NCI-H2227 treated with DMSO at 0.1 percent for 48 hours (cell line): Measurements from ENCODE around the gene SETD3.

Source experiments
- DNase-seq: peaks from one replicate; lab custom pipeline; 2025; lab: John Stamatoyannopoulos, UW

The SETD3 gene

DNA sequence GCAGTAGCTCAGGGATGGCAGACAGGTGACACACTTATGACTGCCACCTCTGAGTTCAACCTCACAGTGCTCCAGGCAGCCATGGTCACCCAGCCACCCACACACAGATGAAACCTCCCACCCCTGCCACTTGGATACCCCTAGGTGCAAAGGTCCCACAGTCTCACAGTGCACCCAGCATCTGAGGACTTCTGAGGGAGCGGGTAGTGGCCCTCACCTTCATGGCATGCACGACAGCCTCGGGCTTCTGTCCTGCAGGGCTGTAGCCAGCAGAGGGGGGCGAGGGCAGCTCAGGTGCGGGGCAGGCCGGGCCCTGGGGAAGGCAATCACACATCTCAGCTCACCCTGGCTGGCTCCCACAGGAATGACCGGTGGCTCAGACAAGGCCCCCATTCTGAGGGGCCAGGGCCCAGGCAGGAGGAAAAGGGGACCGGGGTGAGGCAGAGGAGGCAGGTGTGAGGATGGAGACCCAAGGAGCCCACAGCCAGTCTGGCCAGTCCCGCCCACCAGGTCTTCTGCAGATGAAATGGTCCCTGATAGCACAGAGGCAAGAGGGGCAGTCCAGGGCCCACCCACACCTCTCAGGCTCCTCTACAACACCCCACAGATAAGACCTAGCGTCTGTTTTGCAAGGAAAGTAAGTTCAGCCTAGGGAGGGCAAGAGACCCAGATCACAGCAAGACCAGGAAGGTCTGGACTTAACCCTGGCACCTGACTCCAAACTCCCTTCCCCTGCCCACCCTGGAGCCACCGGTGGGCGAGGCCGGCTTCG is 36.4 kb upstream of the SETD3 start:
- no peak for DNase-seq

DNA sequence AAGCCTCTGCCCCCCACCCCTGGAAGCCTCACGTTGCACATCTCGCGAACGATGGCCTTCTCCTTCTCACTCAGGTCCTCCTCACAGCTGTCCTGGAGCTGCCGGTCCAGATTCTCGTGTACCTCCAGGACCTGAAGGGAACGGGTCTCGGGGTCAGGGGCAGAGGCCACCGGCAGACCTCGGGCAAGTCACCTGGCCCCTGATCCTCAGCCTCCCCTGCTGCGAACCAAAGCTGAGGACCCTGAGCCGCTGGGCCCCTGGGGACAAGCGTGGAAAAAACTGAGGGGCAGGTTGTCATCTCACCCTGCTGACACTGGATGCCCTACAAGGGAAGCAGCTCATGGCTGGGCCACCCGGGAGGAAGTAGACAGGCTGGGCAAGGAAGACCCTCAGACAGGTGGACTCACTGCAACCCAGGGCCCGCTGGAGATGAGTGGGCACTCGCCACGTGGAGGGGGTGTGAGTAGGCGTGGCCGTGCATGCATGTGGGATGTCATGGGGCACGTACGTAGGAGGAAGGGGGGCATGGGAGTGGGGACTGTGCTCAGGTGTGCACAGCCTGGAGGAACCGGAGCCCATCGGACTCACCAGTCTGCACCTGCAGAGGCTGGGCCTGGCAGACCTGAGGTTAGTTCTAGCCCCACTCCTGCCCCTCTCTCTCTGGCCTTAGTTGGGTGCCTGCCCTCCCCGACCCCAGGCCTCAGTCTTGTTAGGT is 35.7 kb upstream of the SETD3 start:
- no peak for DNase-seq

DNA sequence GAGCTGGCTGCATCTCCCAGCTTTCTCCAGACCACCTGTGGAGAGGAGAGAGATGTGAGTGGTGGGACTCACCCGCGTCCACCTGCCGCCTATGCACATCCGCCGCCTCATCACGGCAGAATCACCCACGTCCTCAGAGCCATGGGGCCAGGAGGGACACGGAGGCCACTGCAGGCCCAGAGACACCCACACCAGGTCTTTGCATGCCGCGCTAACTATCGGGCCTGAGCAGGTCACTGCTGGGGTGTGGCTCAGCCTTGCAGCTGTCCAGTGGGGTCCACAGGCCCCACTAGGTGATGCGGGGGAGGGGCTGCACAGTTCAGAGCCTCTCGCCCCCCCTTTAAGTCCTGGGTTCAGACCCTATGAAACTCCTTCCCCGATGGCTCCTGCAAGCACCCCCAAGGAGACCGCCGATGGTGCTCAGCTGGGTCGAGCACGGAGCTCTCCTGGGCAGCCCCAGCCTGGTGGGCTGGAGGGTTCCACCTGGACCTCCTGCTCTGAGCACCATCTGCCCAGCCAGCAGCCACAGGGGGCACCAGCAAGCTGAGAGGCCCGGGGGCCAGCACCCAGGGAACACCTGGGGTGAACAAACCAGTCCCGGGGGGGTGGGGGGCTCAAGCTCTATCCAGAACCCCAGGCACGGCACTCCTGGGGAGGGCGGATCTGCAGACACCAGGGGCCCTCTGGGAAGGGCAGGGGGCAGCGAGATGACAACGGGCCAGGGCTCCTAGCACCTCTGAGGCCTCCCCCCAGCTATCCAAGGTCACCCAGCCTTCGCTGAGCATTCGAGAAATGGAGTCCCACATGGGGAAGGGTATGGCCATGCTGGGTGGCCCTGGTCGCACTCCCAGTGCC is 34.9 kb upstream of the SETD3 start:
- DNase-seq, result no peak

DNA sequence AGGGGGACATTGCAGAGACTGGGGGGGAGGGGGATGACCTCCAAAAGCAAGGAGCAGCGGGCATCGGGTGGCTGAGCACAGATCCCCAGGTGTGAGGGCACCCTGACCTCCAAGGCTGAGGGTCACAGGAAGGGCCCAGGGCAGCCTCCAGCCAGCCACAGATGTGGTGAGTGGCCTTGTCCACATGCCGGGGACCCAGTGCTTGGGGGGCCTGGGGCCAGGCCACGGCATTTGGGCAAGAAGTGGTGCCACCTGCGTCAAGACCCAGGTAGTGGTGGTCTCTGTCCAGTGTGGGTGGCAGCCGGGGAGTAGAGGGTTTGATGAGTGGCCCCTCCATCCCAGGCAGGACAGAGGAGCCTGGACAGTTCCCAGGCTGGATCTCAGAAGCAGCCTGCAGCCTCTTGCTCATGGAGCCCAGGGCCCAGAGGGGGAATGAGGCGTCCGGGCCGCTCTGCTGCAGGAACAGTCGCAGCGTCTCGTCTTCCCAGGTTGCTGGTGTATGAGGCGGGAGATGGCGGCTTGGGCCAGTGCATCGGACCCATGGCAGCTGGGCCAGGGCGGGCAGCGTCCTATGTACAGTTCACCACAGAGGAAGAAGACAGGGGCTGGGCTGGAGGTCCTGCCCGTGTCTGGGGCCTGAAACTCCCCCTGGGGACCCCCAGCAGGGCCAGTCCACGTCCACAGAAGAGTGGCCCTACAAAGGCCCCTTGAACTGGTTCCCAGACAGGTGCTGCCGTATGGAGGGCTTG is 34.1 kb upstream of the SETD3 start:
- DNase-seq, result no peak

DNA sequence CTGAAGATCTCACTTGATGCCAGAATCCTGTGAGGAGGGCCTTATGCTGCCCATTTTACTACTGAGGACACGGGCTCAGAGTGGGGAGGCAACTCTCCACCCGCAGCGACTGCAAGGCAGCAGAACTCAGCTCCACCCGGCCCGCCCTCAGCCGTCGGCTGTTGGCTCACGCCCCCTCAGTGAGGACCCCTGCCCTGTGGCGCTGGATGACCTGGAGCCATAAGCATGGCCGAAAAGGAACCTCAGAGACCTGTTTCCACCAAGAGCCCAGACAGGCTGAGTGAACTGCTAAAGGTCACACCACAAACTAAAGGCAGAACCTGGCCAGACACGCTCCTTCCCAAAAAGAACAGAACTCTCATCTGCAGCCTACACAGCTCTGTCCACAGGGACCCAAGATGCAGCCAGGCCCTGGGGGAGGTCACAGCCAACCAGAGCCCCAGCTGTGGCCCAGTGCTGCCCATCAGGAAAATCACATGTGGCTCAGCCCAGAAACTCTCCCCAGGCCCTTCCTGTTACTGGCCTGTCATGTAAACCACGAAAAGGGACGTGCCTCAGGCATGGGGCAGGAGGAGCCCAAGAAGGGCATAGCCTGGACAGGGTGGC is 33.4 kb upstream of the SETD3 start:
- DNase-seq, result no peak

DNA sequence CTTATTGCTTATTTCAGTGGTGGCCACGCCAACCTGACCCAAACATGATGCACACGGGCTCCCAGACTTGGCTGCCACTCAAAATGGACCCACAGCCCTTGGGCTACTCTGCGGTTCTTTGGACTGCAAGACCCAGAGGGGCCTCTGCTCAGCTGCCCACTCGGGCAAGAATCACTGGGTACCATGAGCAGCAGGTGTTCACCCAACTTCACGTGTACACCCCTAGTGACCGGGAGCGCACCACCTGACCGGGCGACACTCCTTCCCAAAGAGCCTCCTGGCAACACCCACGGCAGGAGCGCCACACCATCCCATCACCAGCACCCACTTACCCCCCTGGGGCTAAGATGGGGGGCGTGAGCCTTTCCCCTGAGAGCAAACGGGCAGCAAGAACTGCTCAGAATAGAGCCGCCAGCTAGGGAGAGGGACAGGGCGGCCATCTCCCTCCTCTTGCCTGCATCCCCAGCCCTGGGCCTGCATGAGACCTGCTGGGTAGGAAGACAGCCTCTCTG is 32.6 kb upstream of the SETD3 start:
- no peak for DNase-seq

DNA sequence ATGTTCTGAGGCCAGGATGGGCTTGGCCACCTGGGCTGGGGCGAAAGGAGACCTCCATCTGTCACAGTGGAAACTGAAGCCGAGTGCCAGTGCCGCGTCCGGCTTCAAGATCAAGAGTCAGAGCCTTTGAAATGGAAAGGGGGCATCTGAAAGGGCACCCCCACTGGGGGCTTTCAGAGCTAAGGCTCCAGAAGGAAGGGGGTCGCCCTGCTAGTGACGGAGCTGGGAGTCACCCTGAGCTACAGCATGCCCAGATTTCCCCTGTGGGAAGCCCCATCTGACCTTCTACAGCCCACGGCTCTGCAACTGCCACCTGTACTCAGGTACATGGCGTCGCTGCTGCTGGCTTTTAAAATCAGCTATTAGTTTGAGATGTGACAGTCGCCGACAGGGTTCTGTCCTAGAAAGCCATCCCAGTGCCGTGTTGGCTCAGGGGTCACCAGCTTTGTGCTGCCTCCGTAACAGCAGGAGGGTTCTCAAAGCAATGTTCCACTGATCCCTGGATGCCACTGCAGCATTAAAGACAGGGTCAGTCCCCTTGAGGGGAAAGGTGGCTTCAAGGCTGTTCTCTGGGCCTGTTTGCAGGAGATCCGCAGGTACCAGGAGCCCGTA is 32.0 kb upstream of the SETD3 start:
- no peak for DNase-seq

DNA sequence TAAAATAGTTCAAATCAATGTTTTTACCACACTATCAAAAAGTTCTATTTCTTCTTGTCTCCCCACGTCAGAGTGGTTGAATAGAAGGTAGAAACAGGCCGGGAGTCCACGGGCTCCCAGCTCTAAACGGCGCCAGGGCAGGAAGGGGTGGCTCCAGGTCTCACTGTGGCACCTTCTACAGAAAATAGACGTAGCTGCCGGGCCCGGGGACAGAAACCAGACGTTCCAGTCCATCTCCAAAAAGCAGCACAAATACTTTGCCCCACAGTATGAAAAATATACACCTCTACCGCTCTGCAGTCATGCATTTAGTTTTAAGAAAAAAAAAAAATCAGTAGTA is 31.4 kb upstream of the SETD3 start:
- DNase-seq, result no peak

DNA sequence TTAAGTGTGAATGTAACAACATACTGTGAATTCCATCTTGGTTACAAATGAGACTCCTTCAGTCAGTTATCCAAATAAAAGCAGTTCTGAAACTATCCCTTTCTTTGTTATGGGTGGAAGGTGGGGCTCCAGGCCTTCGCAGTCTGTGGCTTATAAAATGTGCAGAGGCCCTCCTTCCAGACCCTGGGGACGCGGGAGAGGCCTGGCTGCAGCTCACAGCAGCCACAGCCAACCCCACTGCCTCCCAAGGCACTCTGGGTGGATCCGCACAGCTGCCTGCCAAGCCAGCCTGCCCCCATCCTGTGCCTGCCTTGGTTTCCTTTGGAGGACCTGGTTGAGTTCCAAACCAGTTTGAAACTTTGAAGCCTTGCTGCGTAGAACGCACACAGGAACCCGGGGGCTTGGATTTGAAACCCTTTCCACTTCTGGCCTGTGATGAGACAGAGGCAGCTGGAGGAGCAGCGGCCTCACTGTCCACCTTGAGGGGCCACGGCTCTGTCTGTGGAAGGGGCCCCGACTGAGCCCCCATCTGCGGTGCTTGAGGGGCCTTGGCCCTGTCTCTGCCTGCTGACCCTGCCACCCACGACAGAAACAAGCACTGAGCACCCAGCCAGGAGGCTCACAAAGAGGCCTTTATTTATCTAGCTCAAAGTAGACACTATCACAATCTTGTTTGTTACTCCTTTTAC is 30.9 kb upstream of the SETD3 start:
- no peak for DNase-seq

DNA sequence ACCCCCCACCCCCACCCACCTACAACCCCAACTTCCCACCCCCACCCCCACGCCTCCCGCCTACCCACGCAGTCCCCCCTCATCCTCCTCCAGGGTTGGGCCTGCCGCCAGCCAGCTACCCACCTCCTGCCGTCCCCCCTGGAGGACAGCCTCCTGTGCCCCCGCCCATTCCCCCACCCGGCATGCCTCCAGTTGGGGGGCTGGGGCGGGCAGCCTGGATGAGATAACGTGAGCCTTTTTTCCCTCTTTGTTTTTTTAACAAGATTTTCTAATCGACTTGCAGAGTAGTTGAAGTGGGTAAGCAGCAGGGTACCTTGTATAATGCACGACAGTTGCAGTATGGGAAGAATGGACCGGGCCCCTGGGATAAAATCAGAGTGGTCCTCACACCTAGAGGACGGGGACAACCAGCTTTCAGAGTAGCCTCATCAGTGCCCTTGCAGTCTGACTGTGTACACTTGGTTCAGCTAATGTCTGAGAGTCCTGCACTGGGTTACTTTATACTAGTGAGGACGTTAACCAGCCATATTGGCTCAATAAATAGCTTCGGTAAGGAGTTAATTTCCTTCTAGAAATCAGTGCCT is 30.0 kb upstream of the SETD3 start:
- DNase-seq, result no peak

DNA sequence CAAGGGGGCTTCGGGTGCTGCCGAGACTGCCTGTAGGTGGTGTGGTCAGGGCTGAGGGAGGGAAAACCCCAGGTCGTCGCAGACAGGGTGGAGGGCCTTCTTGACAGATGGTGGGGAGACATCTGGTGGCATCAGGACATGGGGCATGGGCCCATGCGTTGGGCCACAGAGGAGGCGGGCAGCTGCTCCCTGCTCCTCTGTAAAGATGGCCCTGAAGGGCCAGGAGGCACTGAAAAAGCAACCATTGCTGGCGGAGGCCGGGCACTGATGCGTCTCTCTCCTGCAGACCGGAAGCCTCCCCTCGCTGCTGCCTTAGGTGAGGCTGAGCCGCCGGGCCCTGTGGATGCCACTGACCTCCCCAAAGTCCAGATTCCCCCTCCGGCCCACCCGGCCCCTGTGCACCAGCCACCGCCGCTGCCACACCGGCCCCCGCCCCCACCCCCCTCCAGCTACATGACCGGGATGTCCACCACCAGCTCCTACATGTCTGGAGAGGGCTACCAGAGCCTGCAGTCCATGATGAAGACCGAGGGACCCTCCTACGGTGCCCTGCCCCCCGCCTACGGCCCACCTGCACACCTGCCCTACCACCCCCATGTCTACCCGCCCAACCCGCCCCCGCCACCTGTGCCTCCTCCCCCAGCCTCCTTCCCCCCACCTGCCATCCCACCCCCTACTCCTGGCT is 29.4 kb upstream of the SETD3 start:
- DNase-seq, result no peak

DNA sequence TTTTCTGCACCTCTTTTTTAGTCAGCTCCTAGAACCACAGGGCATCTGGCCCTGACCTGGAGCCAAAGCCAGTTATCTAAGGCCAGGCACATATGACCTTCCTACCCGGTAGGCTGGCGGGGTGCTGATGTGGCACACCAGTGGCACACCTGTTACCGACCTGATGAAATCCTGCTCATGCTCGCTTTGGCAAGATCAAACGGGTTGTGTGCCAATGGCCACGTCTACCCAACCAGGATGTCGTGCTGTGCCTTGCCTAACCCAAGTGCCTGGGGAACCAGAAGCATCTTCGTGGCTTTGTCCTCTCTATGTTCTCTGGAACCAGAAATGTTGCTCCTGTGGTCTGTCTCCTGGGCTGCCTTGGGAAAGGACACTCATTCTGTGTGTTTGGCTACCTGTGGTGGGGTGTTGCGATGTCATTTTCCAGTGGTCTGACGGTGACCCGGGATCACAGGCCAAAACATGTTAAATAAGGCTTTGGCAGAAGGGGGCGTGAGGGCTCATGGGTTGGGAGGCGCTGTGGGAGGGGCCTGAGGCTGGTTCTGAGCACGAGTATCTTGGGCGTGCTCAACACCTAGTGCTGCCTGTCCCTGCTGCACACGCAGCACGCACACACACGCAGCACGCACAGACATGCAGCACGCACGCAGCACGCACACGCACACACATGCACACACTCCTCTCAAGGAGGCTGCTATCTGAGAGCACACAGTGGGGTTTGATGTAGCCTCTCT is 28.4 kb upstream of the SETD3 start:
- DNase-seq, result no peak

DNA sequence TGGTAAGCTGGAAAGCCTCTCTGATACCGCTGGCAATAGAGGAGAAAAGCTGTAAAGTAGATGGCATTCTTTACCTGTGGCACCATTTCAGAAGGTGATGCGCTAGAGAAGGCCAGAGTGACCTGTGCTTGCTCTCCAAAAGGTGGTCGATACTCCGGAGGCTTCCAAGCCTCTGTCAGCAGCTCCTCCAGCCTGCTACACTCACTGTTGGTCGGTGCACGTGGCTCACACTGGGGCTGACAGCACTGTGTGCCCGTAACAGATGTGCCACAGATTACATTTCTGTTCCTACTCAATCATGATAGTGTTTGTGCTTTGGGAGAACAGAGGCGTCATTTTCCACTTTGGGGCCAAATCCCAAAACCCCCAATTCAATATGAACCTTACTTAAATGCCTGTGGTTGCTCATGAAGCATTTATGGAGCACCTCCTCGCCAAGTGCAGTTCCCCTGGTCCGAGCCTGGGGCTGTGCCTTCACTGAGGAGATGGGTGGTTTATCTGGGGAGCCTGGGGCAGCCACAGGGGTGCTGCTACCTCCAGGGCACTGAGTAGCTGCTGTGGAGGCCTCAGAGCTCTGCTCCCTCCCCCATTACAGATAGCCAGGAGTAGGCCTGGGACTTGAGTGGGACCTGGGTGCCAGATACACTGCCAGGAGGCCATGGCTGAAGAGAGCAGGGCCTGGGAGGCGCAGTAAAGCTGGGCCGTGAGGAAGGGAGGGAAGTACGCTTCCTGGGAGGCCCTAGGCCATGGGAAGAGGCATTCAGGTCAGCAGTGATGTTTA is 27.4 kb upstream of the SETD3 start:
- DNase-seq, result no peak

DNA sequence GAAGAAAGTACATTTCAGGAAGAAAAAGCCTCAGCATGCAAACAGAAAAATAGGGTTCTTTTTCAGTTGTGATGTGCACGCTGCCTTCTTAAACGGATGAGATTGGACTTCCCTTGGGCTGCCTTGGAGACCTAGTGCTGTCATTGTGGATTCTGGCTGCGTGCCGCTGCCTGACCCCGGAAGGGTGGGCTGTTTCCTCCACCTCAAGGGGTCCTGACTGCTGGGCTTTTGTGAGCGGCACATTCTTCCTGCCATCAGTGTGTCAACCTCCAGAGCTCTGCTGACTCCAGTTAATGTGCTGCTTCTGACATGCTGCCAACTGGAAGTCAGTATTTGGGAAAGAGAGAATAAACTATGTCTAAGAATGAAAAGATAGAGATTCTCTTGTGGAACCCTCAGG is 25.6 kb upstream of the SETD3 start:
- no peak for DNase-seq

DNA sequence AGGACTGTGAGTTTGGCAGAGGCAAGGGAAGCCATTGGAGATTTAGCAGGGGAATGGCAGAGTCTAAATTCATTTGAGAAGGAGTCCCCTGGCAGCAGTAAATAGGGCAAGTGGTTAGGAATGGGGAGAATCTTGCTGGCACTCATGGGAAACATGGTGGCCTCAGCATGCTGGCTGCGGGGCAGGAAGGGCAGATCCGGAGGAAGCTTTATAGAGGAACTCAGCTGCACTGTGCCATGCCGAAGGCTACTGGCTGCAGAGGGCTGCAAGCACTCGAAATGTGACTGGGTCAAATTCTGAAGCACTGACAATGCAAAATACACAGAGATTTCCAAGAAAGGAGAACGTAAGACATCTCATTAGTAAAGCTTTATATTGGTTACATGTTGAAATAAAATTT is 24.4 kb upstream of the SETD3 start:
- no peak for DNase-seq

DNA sequence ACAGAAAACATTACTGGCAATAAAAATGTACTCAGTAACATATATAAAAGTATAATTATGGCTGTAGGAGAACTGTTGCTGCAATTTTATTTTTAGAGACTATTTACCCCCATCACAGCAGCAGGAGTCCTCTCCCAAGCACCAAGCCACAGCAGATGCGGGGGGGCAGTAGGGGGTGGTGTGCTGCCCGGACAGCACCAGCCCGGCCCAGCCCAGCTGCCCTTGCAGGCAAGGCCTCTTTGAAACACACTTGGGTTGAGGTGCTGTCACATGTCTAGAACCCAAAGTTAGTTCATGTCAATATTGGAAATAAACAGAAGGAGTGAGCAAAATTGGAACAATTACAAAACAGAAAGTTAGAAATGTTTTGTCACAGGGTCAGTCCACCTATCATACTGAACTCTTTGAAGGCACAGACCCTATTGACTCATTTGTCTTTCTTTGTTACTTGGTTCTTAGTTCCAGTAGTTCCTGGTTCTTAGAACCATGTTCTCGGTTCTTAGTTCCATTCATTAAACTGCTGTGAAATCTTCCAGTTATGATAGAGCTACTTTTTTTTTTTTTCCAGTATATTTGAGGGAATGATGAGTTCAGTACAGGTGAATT is 23.3 kb upstream of the SETD3 start:
- DNase-seq, result no peak

DNA sequence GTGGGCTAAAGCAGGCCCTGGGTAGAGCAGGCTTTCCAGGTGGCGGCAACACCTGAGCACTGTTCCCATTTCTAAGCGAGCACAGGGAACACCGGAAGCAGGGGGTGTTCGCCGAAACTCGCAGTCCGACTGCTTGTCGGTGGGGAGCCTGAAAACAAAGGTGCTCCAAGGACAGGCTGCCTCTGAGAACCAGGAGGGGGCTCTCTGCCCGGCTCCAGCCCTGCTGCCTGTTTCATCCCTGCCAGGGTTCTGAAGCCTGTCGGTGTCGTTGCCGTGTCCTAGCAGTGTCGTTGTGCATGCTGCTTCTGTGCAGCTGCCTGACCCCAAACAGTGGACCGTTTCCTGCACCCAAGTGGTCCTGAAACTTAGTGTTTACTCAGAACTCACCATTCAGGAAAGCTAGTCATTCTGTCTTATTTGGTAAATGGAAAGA is 22.3 kb upstream of the SETD3 start:
- DNase-seq, result no peak

DNA sequence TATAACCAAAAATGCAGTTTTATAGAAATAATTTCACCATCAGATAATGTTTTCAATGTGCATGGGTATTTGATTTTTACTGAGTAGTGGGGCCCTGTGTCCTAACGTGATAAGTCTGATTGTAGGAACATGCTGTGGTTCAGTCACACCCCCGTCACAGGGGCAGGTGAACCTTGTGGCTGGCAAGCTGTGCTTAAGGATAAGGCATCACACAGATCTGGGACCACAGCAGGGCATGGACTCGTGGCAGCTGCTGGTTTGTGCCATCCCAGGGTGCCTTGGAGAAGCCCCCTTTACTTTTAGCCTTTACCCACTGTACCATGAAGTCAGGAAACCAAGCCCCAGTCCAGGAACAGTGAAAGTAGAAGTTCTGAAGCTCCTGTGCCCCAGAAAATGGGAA is 17.2 kb upstream of the SETD3 start:
- no peak for DNase-seq
